Measurements from ENCODE around the gene TRIM46.

DNA sequence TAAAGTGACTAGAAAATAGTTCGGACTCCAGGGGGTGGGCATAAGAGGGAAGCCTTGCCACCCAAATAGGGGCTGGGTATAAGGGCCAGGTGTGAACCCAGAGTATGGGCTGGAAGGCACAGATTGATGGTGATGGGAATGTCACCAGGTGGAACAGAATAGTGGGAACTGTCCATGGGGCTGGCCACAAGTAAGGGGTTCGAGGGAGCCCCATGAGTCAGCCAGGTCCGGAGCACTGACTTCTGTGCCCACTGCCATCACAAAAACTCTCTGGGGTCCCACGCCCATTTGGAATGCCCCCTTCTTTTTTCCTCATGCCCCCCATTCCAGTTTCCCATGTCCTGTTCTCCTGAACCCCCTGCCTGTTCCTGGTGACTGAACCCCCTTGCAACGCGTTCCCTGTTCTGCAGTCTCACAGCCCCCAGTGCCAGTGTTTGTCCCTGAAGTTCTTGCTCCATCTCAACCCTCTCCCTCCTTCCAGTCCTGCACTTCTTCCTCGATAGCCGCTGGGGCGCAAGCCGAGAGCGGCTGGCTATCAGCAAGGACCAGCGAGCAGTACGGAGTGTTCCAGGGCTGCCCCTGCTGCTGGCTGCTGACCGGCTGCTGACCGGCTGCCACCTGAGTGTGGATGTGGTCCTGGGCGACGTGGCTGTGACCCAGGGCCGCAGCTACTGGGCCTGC, 7.9 kb downstream of the TRIM46 start:
- no peak for TF ChIP-seq CTCF (IDR thresholded peaks at IDR 0.05)
- TF ChIP-seq POLR2AphosphoS5 (IDR thresholded peaks at IDR 0.05) = no peak
- TF ChIP-seq POLR2A (IDR thresholded peaks at IDR 0.05) = no peak

Data from prostate gland (tissue), 2 donors.